CD14-positive monocyte (primary cell): ENCODE results near the gene MGAT4A. TPM values are rescaled to one million over a fixed set of nuclear protein-coding genes. Genes with fewer than 3 reads are reported as not detected.

Experiments
- DNase-seq, 3 donors: peaks; one replicate each; pipeline ENCODE4 v3.0.0-alpha.2; 2011 to 2022
- H2AFZ ChIP-seq: 2 replicates; pipeline ENCODE4 v1.6.0; 2012; ENCODE audit warnings: mild to moderate bottlenecking, low read depth, low read length, inconsistent platforms; ENCODE audit not compliant: insufficient read depth, poor library complexity, severe bottlenecking
- H3K27ac ChIP-seq, 2 donors: 1 replicate in 1 of 2; 2 replicates in 1 of 2; pipeline ENCODE4 v1.5.1; 2012 to 2013; ENCODE audit warnings: low read length in 2 of 2, control low read depth in 1 of 2, inconsistent platforms in 1 of 2, low read depth in 1 of 2, mild to moderate bottlenecking in 1 of 2
- H3K27me3 ChIP-seq, 2 donors: one replicate each; pipeline versions ENCODE4 v1.6.0 to v1.6.1; 2011 to 2013; ENCODE audit warnings: low read length in 2 of 2; ENCODE audit not compliant: control insufficient read depth in 2 of 2, insufficient read depth in 2 of 2
- H3K36me3 ChIP-seq, 2 donors: replicated peaks in 1 of 2; 1 replicate in 1 of 2; 2 replicates in 1 of 2; pipeline versions ENCODE4 v1.5.1 to v1.6.1; 2012 to 2013; ENCODE audit warnings: low read length in 2 of 2, control low read depth in 1 of 2, inconsistent platforms in 1 of 2, mild to moderate bottlenecking in 1 of 2; ENCODE audit not compliant: insufficient read depth in 2 of 2, control insufficient read depth in 1 of 2
- H3K4me1 ChIP-seq, 2 donors: 1 replicate in 1 of 2; 2 replicates in 1 of 2; pipeline versions ENCODE4 v1.5.1 to v1.6.1; 2012 to 2013; ENCODE audit warnings: low read length in 2 of 2, control low read depth in 1 of 2, inconsistent platforms in 1 of 2, mild to moderate bottlenecking in 1 of 2, moderate library complexity in 1 of 2; ENCODE audit not compliant: insufficient read depth in 2 of 2, control insufficient read depth in 1 of 2
- H3K4me2 ChIP-seq: replicated peaks from 2 replicates; pipeline ENCODE3; 2012; ENCODE audit warnings: low read length, moderate library complexity, mild to moderate bottlenecking; ENCODE audit not compliant: poor library complexity, severe bottlenecking; ENCODE audit errors: extremely low read depth
- H3K4me3 ChIP-seq, 3 experiments: fragments of 200-600 bp in 1 of 3; sonication (generic) in 1 of 3; replicated peaks in 1 of 3; 1 replicate in 2 of 3; 2 replicates in 1 of 3; pipeline ENCODE4 v1.5.1; 2011 to 2013; ENCODE audit warnings: low read length in 3 of 3, mild to moderate bottlenecking in 3 of 3, control low read depth in 2 of 3, low read depth in 2 of 3, inconsistent platforms in 1 of 3, moderate library complexity in 1 of 3
- H3K79me2 ChIP-seq: 2 replicates; pipeline ENCODE4 v1.6.0; 2012; ENCODE audit warnings: mild to moderate bottlenecking, control low read depth, inconsistent platforms, low read length, moderate library complexity; ENCODE audit not compliant: insufficient read depth
- H3K9ac ChIP-seq: 2 replicates; pipeline ENCODE4 v1.6.0; 2017; ENCODE audit warnings: low read length, mild to moderate bottlenecking; ENCODE audit not compliant: insufficient read depth, poor library complexity, severe bottlenecking
- H3K9me3 ChIP-seq, 2 donors: replicated peaks in 1 of 2; 1 replicate in 1 of 2; 2 replicates in 1 of 2; pipeline versions ENCODE4 v1.5.1 to v1.6.1; 2012 to 2013; ENCODE audit warnings: low read length in 2 of 2, control low read depth in 1 of 2; ENCODE audit not compliant: control insufficient read depth in 1 of 2, insufficient read depth in 1 of 2
- H4K20me1 ChIP-seq: 2 replicates; pipeline ENCODE4 v1.6.0; 2012; ENCODE audit warnings: mild to moderate bottlenecking, low read length, control low read depth, moderate library complexity; ENCODE audit not compliant: insufficient read depth
- H3K27ac Mint-ChIP-seq, 7 donors: one replicate each; pipeline ENCODE4 v1.8.0; 2020; ENCODE audit warnings: mild to moderate bottlenecking in 7 of 7, mixed read lengths in 7 of 7, moderate library complexity in 6 of 7, inconsistent platforms in 2 of 7
- H3K27me3 Mint-ChIP-seq, 3 donors: one replicate each; pipeline ENCODE4 v1.8.0; 2021 to 2022; ENCODE audit warnings: low read depth in 3 of 3, mild to moderate bottlenecking in 3 of 3, mixed read lengths in 3 of 3, moderate library complexity in 3 of 3, inconsistent platforms in 1 of 3
- H3K36me3 Mint-ChIP-seq, 2 donors: one replicate each; pipeline ENCODE4 v1.8.0; 2020; ENCODE audit warnings: mixed read lengths in 2 of 2, inconsistent platforms in 1 of 2, mild to moderate bottlenecking in 1 of 2
- H3K4me1 Mint-ChIP-seq: one replicate; pipeline ENCODE4 v1.8.0; 2020; ENCODE audit warnings: mild to moderate bottlenecking, mixed read lengths
- H3K4me3 Mint-ChIP-seq, 2 donors: one replicate each; pipeline ENCODE4 v1.8.0; 2020; ENCODE audit warnings: mild to moderate bottlenecking in 2 of 2, mixed read lengths in 2 of 2, moderate library complexity in 1 of 2
- H3K9me3 Mint-ChIP-seq, 7 donors: one replicate each; pipeline ENCODE4 v1.8.0; 2020 to 2022; ENCODE audit warnings: mixed read lengths in 7 of 7, mild to moderate bottlenecking in 6 of 7, moderate library complexity in 6 of 7, inconsistent platforms in 2 of 7
- WGBS: methylation state at CpG from one replicate; pipeline ENCODE4 v1.1.5; 2013; ENCODE audit warnings: missing lambda C conversion rate; ENCODE audit not compliant: insufficient coverage; 5-methylcytosine and 5-hydroxymethylcytosine counted together
- intact Hi-C, 2 donors: fragments of 100-400 bp; cut with micrococcal nuclease; formaldehyde crosslinking; loops; one replicate each; pipeline versions ENCODE4 v1.15.0 to v1.15.1; 2023
- polyA plus RNA-seq, 3 donors: library from polyadenylated mRNA; depleted of rRNA in 1 of 3; unstranded in 2 of 3; stranded (reverse) in 1 of 3; fragments of 300-500 nt in 2 of 3; fragments of >200 nt in 1 of 3; fragmentation: Illumina TruSeq in 2 of 3; gene quantifications; 1 replicate in 2 of 3; 2 replicates in 1 of 3; pipeline ENCODE4 v1.2.3, GENCODE V29; 2012 to 2021
- TF ChIP-seq, protein P1 (sequence below): fragments of 200-600 bp; IDR thresholded peaks from one replicate; pipeline ENCODE4 v1.8.0; 2022; ENCODE audit warnings: antibody characterized with exemption, mild to moderate bottlenecking

Gene MGAT4A
- polyA plus RNA-seq, 3 donors, result 24.3 to 35.9 (median 35.1) TPM

DNA sequence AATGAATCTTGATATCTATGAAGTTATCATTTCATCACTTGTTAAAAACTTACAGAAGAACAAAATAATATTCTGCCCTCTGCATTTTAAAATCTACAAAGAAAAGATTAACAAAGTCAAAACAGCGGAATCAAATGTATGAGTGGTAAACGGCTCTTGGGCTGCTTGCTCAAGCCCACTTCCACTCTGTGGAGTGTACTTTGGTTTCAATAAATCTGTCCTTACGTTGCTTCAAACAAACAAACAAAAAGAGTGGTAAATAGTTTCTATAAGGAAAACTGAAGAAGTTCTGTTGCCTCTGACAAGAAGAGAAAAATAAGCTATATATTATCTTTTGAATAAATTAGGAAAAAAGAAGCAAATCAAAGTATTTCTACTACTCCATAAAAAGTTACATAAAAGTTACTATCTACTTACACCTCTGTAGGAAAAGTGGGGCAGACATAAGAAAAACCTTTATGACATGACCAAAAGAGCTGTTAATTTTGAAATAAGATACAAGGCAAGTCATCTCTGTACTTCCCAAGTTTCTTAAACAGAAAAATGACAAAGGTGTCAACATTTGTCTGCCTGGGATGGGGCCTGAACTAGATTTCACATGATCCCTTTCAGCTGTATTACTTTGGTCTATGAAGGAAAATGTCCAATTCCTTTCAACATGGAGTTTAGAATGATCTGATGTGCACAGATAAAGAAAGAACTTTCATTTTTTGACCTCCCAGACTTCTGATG is 56.5 kb downstream of the MGAT4A start:
- H3K27ac Mint-ChIP-seq, result no peak overlapping the region
- TF ChIP-seq, protein P1, sequence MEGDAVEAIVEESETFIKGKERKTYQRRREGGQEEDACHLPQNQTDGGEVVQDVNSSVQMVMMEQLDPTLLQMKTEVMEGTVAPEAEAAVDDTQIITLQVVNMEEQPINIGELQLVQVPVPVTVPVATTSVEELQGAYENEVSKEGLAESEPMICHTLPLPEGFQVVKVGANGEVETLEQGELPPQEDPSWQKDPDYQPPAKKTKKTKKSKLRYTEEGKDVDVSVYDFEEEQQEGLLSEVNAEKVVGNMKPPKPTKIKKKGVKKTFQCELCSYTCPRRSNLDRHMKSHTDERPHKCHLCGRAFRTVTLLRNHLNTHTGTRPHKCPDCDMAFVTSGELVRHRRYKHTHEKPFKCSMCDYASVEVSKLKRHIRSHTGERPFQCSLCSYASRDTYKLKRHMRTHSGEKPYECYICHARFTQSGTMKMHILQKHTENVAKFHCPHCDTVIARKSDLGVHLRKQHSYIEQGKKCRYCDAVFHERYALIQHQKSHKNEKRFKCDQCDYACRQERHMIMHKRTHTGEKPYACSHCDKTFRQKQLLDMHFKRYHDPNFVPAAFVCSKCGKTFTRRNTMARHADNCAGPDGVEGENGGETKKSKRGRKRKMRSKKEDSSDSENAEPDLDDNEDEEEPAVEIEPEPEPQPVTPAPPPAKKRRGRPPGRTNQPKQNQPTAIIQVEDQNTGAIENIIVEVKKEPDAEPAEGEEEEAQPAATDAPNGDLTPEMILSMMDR, result no peak
- DNase-seq, result no peak
- H3K4me3 Mint-ChIP-seq, result no peak overlapping the region
- H4K20me1 ChIP-seq, result no peaks in the 10 kb centered on the region
- peaks cover 66 to 76% of the 10 kb centered on the region in 2 donors for H3K36me3 Mint-ChIP-seq
- H3K79me2 ChIP-seq, result peaks cover 1% of the 10 kb centered on the region
- H3K9me3 Mint-ChIP-seq, result peaks cover 1 to 14% (median 4%) of the 10 kb centered on the region in 7 donors
- H2AFZ ChIP-seq, result no peak overlapping the region
- H3K4me2 ChIP-seq, result no peak overlapping the region
- no peak overlapping the region for H3K27ac ChIP-seq
- no peak overlapping the region for H3K9ac ChIP-seq
- H3K9me3 ChIP-seq, result peaks cover 3 to 11% of the 10 kb centered on the region in 2 donors
- peaks cover 48 to 81% of the 10 kb centered on the region in 2 donors for H3K36me3 ChIP-seq
- WGBS, result no CpG with 5 or more reads among the region's 3 CpGs
- H3K27me3 Mint-ChIP-seq, result peaks cover 0 to 2% (median 2%) of the 10 kb centered on the region in 3 donors
- intact Hi-C loops, result no loop called here
- no peak overlapping the region for H3K4me3 ChIP-seq
- no peaks in the 10 kb centered on the region for H3K4me1 ChIP-seq
- H3K27me3 ChIP-seq, result no peaks in the 10 kb centered on the region
- H3K4me1 Mint-ChIP-seq, result no peaks in the 10 kb centered on the region

DNA sequence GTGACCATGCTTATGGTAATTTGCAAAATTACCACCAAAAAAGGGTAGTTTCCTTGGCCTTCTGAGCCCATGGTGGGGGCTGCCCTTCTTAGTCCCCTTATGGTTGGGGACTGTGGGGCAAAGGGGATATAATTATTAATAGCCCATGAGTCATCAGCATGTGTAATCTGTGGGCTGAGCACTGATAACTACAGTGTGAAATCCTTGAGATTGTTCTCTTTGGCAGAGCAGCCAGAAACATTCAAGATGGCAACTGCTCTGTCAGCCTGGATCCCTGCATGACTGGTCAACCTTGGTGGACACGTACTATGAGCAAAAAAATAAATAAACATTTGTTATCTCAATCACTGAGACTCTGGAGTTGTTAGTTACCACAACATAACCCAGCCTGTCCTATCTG is 61.3 kb downstream of the MGAT4A start:
- Histone ChIP-seq H3K79me2 (no peaks in the 10 kb centered on the region), H3K27me3 (no peaks in the 10 kb centered on the region), H3K4me1 (peaks cover 15 to 16% of the 10 kb centered on the region in 2 donors), H3K27ac (no peak overlapping the region), H3K4me2 (no peak overlapping the region), H2AFZ (no peak overlapping the region), H3K36me3 (peaks cover 24 to 70% of the 10 kb centered on the region in 2 donors), H3K9me3 (peaks cover 3 to 8% of the 10 kb centered on the region in 2 donors), H3K4me3 (no peak overlapping the region), H3K9ac (no peak overlapping the region), H4K20me1 (no peaks in the 10 kb centered on the region)
- no CpG with 5 or more reads among the region's 1 CpG for WGBS
- H3K4me3 Mint-ChIP-seq, result no peak overlapping the region
- H3K27ac Mint-ChIP-seq, result no peak overlapping the region
- intact Hi-C loops, result no loop called here
- peaks cover 3 to 25% (median 11%) of the 10 kb centered on the region in 7 donors for H3K9me3 Mint-ChIP-seq
- no peak for DNase-seq
- H3K27me3 Mint-ChIP-seq, result peaks cover 0 to 2% (median 0%) of the 10 kb centered on the region in 3 donors
- H3K4me1 Mint-ChIP-seq, result peaks cover 20% of the 10 kb centered on the region
- peaks cover 64 to 81% of the 10 kb centered on the region in 2 donors for H3K36me3 Mint-ChIP-seq
- TF ChIP-seq, protein P1, result no peak
